PC-3 (cell line): ENCODE results near the gene ZNF792.

Experiments used
- CTCF ChIP-seq: fragments of 300-600 bp; sonication (generic); conservative IDR thresholded peaks from 2 replicates; pipeline ENCODE4 v1.5.1; 2017; ENCODE audit warnings: antibody characterized with exemption, low read depth, mild to moderate bottlenecking, low read length
- EZH2 ChIP-seq: fragments of 300-600 bp; sonication (generic); IDR thresholded peaks from one replicate; pipeline ENCODE4 v1.6.1; 2017; ENCODE audit warnings: antibody characterized with exemption, mild to moderate bottlenecking, low read length; ENCODE audit not compliant: unreplicated experiment
- EZH2phosphoT487 ChIP-seq: fragments of 300-600 bp; sonication (generic); IDR thresholded peaks from 2 replicates; pipeline ENCODE4 v1.6.1; 2018; ENCODE audit warnings: mild to moderate bottlenecking, antibody characterized with exemption, low read length, borderline replicate concordance

- TF ChIP-seq CTCF (no peak), EZH2 (no peak), EZH2phosphoT487 (no peak)
Measured at GRCh38 chr19:34998777-34999497, 34.9 kb upstream of the ZNF792 start.
